Body of pancreas (tissue), 4 donors: ENCODE measurements around the gene FOXP1.

Experiments
- CTCF ChIP-seq, 7 experiments: fragments of 450-650 bp in 4 of 7; fragments of 200-600 bp in 3 of 7; sonication (generic) in 3 of 7; IDR thresholded peaks; one replicate each; pipeline ENCODE4 v1.5.1; 2016 to 2019; ENCODE audit warnings: antibody characterized with exemption in 7 of 7
- POLR2A ChIP-seq, 3 donors: fragments of 450-650 bp; IDR thresholded peaks; one replicate each; pipeline ENCODE4 v1.6.1; 2016; ENCODE audit warnings: antibody characterized with exemption in 3 of 3, mild to moderate bottlenecking in 2 of 3

- no peak for TF ChIP-seq CTCF (IDR thresholded peaks at IDR 0.05)
- TF ChIP-seq POLR2A (IDR thresholded peaks at IDR 0.05): no peak
These were observed 131.7 kb downstream of the FOXP1 start for GRCh38 chr3:71451812-71452211.
